ENCODE results near the gene PLS3. TPM values are rescaled to one million over a fixed set of nuclear protein-coding genes. Genes with fewer than 3 reads are reported as not detected.

Gene PLS3, protein sequence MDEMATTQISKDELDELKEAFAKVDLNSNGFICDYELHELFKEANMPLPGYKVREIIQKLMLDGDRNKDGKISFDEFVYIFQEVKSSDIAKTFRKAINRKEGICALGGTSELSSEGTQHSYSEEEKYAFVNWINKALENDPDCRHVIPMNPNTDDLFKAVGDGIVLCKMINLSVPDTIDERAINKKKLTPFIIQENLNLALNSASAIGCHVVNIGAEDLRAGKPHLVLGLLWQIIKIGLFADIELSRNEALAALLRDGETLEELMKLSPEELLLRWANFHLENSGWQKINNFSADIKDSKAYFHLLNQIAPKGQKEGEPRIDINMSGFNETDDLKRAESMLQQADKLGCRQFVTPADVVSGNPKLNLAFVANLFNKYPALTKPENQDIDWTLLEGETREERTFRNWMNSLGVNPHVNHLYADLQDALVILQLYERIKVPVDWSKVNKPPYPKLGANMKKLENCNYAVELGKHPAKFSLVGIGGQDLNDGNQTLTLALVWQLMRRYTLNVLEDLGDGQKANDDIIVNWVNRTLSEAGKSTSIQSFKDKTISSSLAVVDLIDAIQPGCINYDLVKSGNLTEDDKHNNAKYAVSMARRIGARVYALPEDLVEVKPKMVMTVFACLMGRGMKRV
- 392 and 546 TPM in 2 replicates for total RNA-seq

DNA sequence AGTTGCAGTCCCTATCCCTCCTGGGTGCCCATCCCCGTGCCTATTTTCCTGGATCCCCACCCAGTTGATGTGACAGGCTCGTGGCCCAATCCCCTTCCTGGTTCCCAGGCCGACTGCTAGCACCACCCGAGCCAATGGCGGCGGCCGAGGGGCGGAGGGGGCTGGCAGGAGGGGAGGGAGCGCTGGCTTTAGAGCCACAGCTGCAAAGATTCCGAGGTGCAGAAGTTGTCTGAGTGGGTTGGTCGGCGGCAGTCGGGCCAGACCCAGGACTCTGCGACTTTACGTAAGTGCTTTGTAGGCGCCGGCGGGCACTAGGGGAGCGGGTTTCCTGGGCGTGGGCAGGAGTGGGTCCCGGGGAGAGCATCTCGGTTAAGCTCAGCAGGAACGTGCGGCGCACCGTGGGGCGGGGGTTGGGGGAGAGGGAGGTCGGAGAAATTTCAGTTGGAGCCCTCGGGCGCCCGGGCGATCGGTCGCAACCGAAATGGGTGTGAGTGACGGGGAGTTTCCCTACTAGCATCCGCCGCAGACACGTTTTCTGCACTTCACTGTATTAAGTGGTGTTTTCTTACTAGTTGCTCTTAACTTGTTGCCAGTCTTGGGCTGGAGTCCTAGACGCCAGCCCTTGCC, at the start of gene PLS3:
Gene PLS3, plus strand, starts transcription at position 197 of the 627 bp plus-strand sequence. CDS start 49,077 bp downstream, outside the sequence.

Small RNA genes within 50 kb of the gene (small RNA-seq; reads per million reads assigned to genes)
- not detected for gene RF00264
